ENCODE data around the gene STX16. TPM values are rescaled to one million over a fixed set of nuclear protein-coding genes. Genes with fewer than 3 reads are reported as not detected.

The STX16 gene
- total RNA-seq, 1 donor from 2014 or later, result 47.7 TPM

GRCh38 chr20:58699623-58700107 lies 48.6 kb downstream of the STX16 start:
- no peak overlapping the region for H3K4me3 ChIP-seq (ENCODE audit: low read depth, low read length)
- DNase-seq (ENCODE audit: low read depth) (no peak), FAIRE-seq (no peak)
- H3K36me3 ChIP-seq (ENCODE audit: control insufficient read depth, insufficient read depth, low read length), result peaks cover 18% of the 10 kb centered on the region
- H3K27me3 ChIP-seq (ENCODE audit: control insufficient read depth, insufficient read depth, low read length), result no peaks in the 10 kb centered on the region
- no peak for TF ChIP-seq CTCF (IDR thresholded peaks at IDR 0.05; ENCODE audit: insufficient read depth, low read length, severe bottlenecking)

GRCh38 chr20:58700121-58700821 lies 49.2 kb downstream of the STX16 start:
- FAIRE-seq (no peak), DNase-seq (ENCODE audit: low read depth) (no peak)
- TF ChIP-seq CTCF (IDR thresholded peaks at IDR 0.05; ENCODE audit: insufficient read depth, low read length, severe bottlenecking), result no peak
- peaks cover 18% of the 10 kb centered on the region for H3K36me3 ChIP-seq (ENCODE audit: control insufficient read depth, insufficient read depth, low read length)
- no peak overlapping the region for H3K4me3 ChIP-seq (ENCODE audit: low read depth, low read length)
- H3K27me3 ChIP-seq (ENCODE audit: control insufficient read depth, insufficient read depth, low read length), result no peaks in the 10 kb centered on the region

- no peak overlapping the region for H3K4me3 ChIP-seq (ENCODE audit: low read depth, low read length)
- no peak for FAIRE-seq
- DNase-seq (ENCODE audit: low read depth), result no peak
- H3K36me3 ChIP-seq (ENCODE audit: control insufficient read depth, insufficient read depth, low read length), result peaks cover 18% of the 10 kb centered on the region
- TF ChIP-seq CTCF (IDR thresholded peaks at IDR 0.05; ENCODE audit: insufficient read depth, low read length, severe bottlenecking), result no peak
- H3K27me3 ChIP-seq (ENCODE audit: control insufficient read depth, insufficient read depth, low read length), result no peaks in the 10 kb centered on the region
Measured at GRCh38 chr20:58700823-58701222, 49.7 kb downstream of the STX16 start.

- no peak for TF ChIP-seq CTCF (IDR thresholded peaks at IDR 0.05; ENCODE audit: insufficient read depth, low read length, severe bottlenecking)
- Histone ChIP-seq H3K4me3 (ENCODE audit: low read depth, low read length) (no peak overlapping the region), H3K36me3 (ENCODE audit: control insufficient read depth, insufficient read depth, low read length) (peaks cover 18% of the 10 kb centered on the region), H3K27me3 (ENCODE audit: control insufficient read depth, insufficient read depth, low read length) (no peaks in the 10 kb centered on the region)
- DNase-seq (ENCODE audit: low read depth) (no peak), FAIRE-seq (no peak)
Measured at GRCh38 chr20:58701431-58702160, 50.5 kb downstream of the STX16 start.

- no peak for FAIRE-seq
- no peak for TF ChIP-seq CTCF (IDR thresholded peaks at IDR 0.05; ENCODE audit: insufficient read depth, low read length, severe bottlenecking)
Measured at GRCh38 chr20:58702161-58702510, 51.1 kb downstream of the STX16 start.

More at GRCh38 chr20:58702161-58702510, 51.1 kb downstream of the STX16 start:
- Histone ChIP-seq H3K4me3 (ENCODE audit: low read depth, low read length) (no peak overlapping the region), H3K27me3 (ENCODE audit: control insufficient read depth, insufficient read depth, low read length) (no peaks in the 10 kb centered on the region), H3K36me3 (ENCODE audit: control insufficient read depth, insufficient read depth, low read length) (peaks cover 15% of the 10 kb centered on the region)
- DNase-seq (ENCODE audit: low read depth), result no peak
